SK-N-SH (cell line): ENCODE results near the gene EYA3.

Experiments used
- CTCF ChIP-seq: fragments of 200-600 bp; sonication (generic); IDR thresholded peaks from 2 replicates; pipeline ENCODE4 v1.6.1; 2017; ENCODE audit warnings: antibody characterized with exemption, mild to moderate bottlenecking, moderate library complexity
- EP300 ChIP-seq, 2 experiments: IDR thresholded peaks; 2 replicates each; pipeline versions ENCODE4 v1.4.0 to v1.6.1; 2012; ENCODE audit warnings: borderline replicate concordance in 1 of 2, low read depth in 1 of 2, low read length in 1 of 2
- EZH2phosphoT487 ChIP-seq: fragments of 200-600 bp; sonication (generic); IDR thresholded peaks from 2 replicates; pipeline ENCODE4 v1.6.1; 2017; ENCODE audit warnings: low read depth, mixed run types, mild to moderate bottlenecking, antibody characterized with exemption, moderate library complexity, borderline replicate concordance
- FOSL2 ChIP-seq: IDR thresholded peaks from 2 replicates; pipeline ENCODE4 v1.4.0; 2012; ENCODE audit warnings: low read depth, mild to moderate bottlenecking, moderate library complexity, borderline replicate concordance
- FOXM1 ChIP-seq: IDR thresholded peaks from 2 replicates; pipeline ENCODE4 v1.4.0; 2012; ENCODE audit warnings: low read depth, mild to moderate bottlenecking
- GABPA ChIP-seq: IDR thresholded peaks from 2 replicates; pipeline ENCODE4 v1.4.0; 2012; ENCODE audit warnings: low read depth, mild to moderate bottlenecking
- GATA2 ChIP-seq: sonication (generic); formaldehyde crosslinking; IDR thresholded peaks from 2 replicates; pipeline ENCODE4 v1.5.0; 2020; ENCODE audit warnings: mild to moderate bottlenecking, missing genetic modification reagents
- JUND ChIP-seq: IDR thresholded peaks from 2 replicates; pipeline ENCODE4 v1.4.0; 2012
- POLR2AphosphoS5 ChIP-seq: IDR thresholded peaks from 2 replicates; pipeline ENCODE4 v1.6.1; 2012; ENCODE audit warnings: low read depth, low read length
- RCOR1 ChIP-seq: fragments of 150-350 bp; IDR thresholded peaks from 2 replicates; pipeline ENCODE4 v1.6.1; 2017; ENCODE audit warnings: antibody characterized with exemption, low read length
- RFX5 ChIP-seq: IDR thresholded peaks from 2 replicates; pipeline ENCODE4 v1.6.1; 2012; ENCODE audit warnings: mild to moderate bottlenecking, improper control_type of control experiment, low read length
- SIN3A ChIP-seq: IDR thresholded peaks from 2 replicates; pipeline ENCODE4 v1.6.1; 2012; ENCODE audit warnings: low read depth, mild to moderate bottlenecking, low read length, moderate library complexity, borderline replicate concordance
- TEAD4 ChIP-seq: IDR thresholded peaks from 2 replicates; pipeline ENCODE4 v1.4.0; 2012; ENCODE audit warnings: mild to moderate bottlenecking, borderline replicate concordance; ENCODE audit not compliant: insufficient read depth
- YY1 ChIP-seq: IDR thresholded peaks from 2 replicates; pipeline ENCODE4 v1.4.0; 2012; ENCODE audit warnings: low read depth, mild to moderate bottlenecking

- TF ChIP-seq POLR2AphosphoS5 = no peak
- no peak for TF ChIP-seq RCOR1
- TF ChIP-seq GABPA = no peak
- TF ChIP-seq FOXM1 = no peak
- no peak for TF ChIP-seq EP300 (IDR thresholded peaks at IDR 0.05; ENCODE audit: borderline replicate concordance in 1 of 2, low read depth in 1 of 2, low read length in 1 of 2)
- TF ChIP-seq CTCF = no peak
- no peak for TF ChIP-seq JUND
- no peak for TF ChIP-seq EZH2phosphoT487
- TF ChIP-seq SIN3A = no peak
- TF ChIP-seq TEAD4 = no peak
- no peak for TF ChIP-seq GATA2
- no peak for TF ChIP-seq YY1
- TF ChIP-seq RFX5 = no peak
- no peak for TF ChIP-seq FOSL2
Measured at GRCh38 chr1:27971674-27972073, 116.7 kb downstream of the EYA3 start.
